ENCODE measurements around the gene IFNA8.
"Not testable (repeated sequence)": the region's sequence is repeated elsewhere in the genome, so short reads cannot be mapped to it uniquely, and the experiment has no call there.

Gene IFNA8

GRCh38 chr9:21429191-21429590, 20.3 kb downstream of the IFNA8 start:
- no peak for DNase-seq

GRCh38 chr9:21432672-21433425, 23.9 kb downstream of the IFNA8 start:
- no peak for DNase-seq

- DNase-seq = no peak
These were observed 25.5 kb downstream of the IFNA8 start for GRCh38 chr9:21434202-21435014.

- not testable (repeated sequence) for DNase-seq
These were observed 26.1 kb downstream of the IFNA8 start for GRCh38 chr9:21435015-21435383.

GRCh38 chr9:21440139-21440538, 31.2 kb downstream of the IFNA8 start, which contains the start of gene IFNA1:
TSS of gene IFNA1 (plus strand) at chr9:21440439. CDS start at chr9:21440508, 69 bp downstream.
- no peak for DNase-seq

- no peak for DNase-seq
These were observed 35.1 kb downstream of the IFNA8 start for GRCh38 chr9:21443849-21444625.

- DNase-seq = not testable (repeated sequence)
These were observed 40.4 kb downstream of the IFNA8 start for GRCh38 chr9:21449312-21449711.

- DNase-seq = no peak
These were observed 41.9 kb downstream of the IFNA8 start for GRCh38 chr9:21450733-21451394.

GRCh38 chr9:21452681-21453080, 43.8 kb downstream of the IFNA8 start:
- DNase-seq = no peak

- no peak for DNase-seq
These were observed 45.2 kb downstream of the IFNA8 start for GRCh38 chr9:21454149-21454548.

- DNase-seq = no peak
These were observed 46.4 kb downstream of the IFNA8 start for GRCh38 chr9:21455320-21455719.

Measured in cerebellar nuclear complex (tissue), 1 donor.